Breast epithelium (tissue), 4 donors: ENCODE measurements around the gene GJB4. TPM values are rescaled to one million over a fixed set of nuclear protein-coding genes. Genes with fewer than 3 reads are reported as not detected.

Experiments
- DNase-seq, 2 donors: peaks; one replicate each; pipeline ENCODE4 v3.0.0-alpha.2; 2019; ENCODE audit warnings: low spot score in 2 of 2
- H3K27ac ChIP-seq, 2 donors: fragments of 200-600 bp; sonication (generic) in 1 of 2; one replicate each; pipeline ENCODE4 v1.5.1; 2016 to 2019; ENCODE audit warnings: mild to moderate bottlenecking in 1 of 2
- H3K27me3 ChIP-seq, 2 donors: fragments of 200-600 bp; sonication (generic) in 1 of 2; one replicate each; pipeline versions ENCODE4 v1.5.1 to v1.6.0; 2017 to 2019; ENCODE audit warnings: control low read depth in 1 of 2, mild to moderate bottlenecking in 1 of 2
- H3K36me3 ChIP-seq: fragments of 200-600 bp; one replicate; pipeline ENCODE4 v1.5.1; 2019
- H3K4me1 ChIP-seq, 2 donors: fragments of 200-600 bp; sonication (generic); one replicate each; pipeline ENCODE4 v1.5.1; 2016 to 2019; ENCODE audit warnings: control low read depth in 1 of 2
- H3K4me3 ChIP-seq, 3 donors: fragments of 200-600 bp; sonication (generic); 1 replicate in 2 of 3; 2 replicates in 1 of 3; pipeline ENCODE4 v1.5.1; 2016 to 2019; ENCODE audit warnings: mild to moderate bottlenecking in 3 of 3, moderate library complexity in 2 of 3
- H3K9me3 ChIP-seq, 2 donors: fragments of 200-600 bp; sonication (generic) in 1 of 2; one replicate each; pipeline ENCODE4 v1.5.1; 2016 to 2019; ENCODE audit warnings: control low read depth in 1 of 2
- POLR2A ChIP-seq: fragments of 450-650 bp; IDR thresholded peaks from one replicate; pipeline ENCODE4 v1.6.1; 2016; ENCODE audit warnings: antibody characterized with exemption, mild to moderate bottlenecking, moderate library complexity
- POLR2AphosphoS5 ChIP-seq, 3 donors: sonication (generic); formaldehyde crosslinking; IDR thresholded peaks; one replicate each; pipeline ENCODE4 v1.6.1; 2017; ENCODE audit warnings: antibody characterized with exemption in 3 of 3
- intact Hi-C: fragments of 100-400 bp; cut with DNase I; formaldehyde crosslinking; loops from one replicate; pipeline ENCODE4 v1.15.1; 2023; ENCODE audit warnings: low total_unique reads
- total RNA-seq, 3 donors: library from RNA; depleted of rRNA; stranded (reverse); fragments of >200 nt; gene quantifications; one replicate each; pipeline ENCODE4 v1.1.0, GENCODE V29; 2016
- TF ChIP-seq, protein P1 (sequence below), 3 donors: fragments of 450-650 bp; IDR thresholded peaks; one replicate each; pipeline ENCODE4 v1.5.1; 2016 to 2017; ENCODE audit warnings: antibody characterized with exemption in 3 of 3, mild to moderate bottlenecking in 3 of 3, moderate library complexity in 3 of 3

The GJB4 gene
- total RNA-seq, 3 donors from 2014 or later = 0.15 TPM; not detected in 2

- H3K36me3 ChIP-seq = no peaks in the 10 kb centered on the region
- no peak overlapping the region for H3K27ac ChIP-seq
- peaks cover 5% of the 10 kb centered on the region in 2 donors for H3K4me1 ChIP-seq
- intact Hi-C loops = no loop called here
- H3K4me3 ChIP-seq = no peak overlapping the region
- no peaks in the 10 kb centered on the region for H3K9me3 ChIP-seq
- TF ChIP-seq POLR2AphosphoS5 (IDR thresholded peaks at IDR 0.05) (no peak), POLR2A (no peak)
- TF ChIP-seq, protein P1, sequence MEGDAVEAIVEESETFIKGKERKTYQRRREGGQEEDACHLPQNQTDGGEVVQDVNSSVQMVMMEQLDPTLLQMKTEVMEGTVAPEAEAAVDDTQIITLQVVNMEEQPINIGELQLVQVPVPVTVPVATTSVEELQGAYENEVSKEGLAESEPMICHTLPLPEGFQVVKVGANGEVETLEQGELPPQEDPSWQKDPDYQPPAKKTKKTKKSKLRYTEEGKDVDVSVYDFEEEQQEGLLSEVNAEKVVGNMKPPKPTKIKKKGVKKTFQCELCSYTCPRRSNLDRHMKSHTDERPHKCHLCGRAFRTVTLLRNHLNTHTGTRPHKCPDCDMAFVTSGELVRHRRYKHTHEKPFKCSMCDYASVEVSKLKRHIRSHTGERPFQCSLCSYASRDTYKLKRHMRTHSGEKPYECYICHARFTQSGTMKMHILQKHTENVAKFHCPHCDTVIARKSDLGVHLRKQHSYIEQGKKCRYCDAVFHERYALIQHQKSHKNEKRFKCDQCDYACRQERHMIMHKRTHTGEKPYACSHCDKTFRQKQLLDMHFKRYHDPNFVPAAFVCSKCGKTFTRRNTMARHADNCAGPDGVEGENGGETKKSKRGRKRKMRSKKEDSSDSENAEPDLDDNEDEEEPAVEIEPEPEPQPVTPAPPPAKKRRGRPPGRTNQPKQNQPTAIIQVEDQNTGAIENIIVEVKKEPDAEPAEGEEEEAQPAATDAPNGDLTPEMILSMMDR (IDR thresholded peaks at IDR 0.05) = no peak
- H3K27me3 ChIP-seq = peaks cover 0 to 18% of the 10 kb centered on the region in 2 donors
- no peak for DNase-seq
Observed at GRCh38 chr1:34778381-34778780, 18.8 kb downstream of the GJB4 start.

DNA sequence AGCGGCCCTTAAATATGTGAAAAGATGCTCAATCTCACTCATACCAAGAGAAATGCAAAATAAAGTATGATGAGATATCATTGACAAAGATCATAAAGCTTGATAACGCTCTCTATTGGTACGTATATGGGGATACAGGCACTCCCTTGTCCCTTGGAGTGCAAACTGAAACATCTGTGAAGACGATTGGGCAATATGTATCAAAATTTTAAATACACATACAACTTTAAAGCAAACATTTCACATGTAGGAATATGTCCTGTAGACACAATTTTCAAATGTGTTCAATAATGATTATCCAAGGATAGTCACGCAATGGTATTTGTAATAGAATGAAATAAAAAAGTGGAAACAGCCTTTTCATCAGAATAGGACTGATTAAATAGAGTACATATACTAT, 19.5 kb downstream of the GJB4 start:
- TF ChIP-seq POLR2AphosphoS5 (IDR thresholded peaks at IDR 0.05) (no peak), POLR2A (no peak)
- TF ChIP-seq, protein P1 (IDR thresholded peaks at IDR 0.05) = no peak
- Histone ChIP-seq H3K4me1 (peaks cover 5% of the 10 kb centered on the region in 2 donors), H3K36me3 (no peaks in the 10 kb centered on the region), H3K27ac (no peak overlapping the region), H3K4me3 (no peak overlapping the region), H3K9me3 (no peaks in the 10 kb centered on the region), H3K27me3 (peaks cover 0 to 18% of the 10 kb centered on the region in 2 donors)
- DNase-seq = no peak
- intact Hi-C loops = no loop called here

DNA sequence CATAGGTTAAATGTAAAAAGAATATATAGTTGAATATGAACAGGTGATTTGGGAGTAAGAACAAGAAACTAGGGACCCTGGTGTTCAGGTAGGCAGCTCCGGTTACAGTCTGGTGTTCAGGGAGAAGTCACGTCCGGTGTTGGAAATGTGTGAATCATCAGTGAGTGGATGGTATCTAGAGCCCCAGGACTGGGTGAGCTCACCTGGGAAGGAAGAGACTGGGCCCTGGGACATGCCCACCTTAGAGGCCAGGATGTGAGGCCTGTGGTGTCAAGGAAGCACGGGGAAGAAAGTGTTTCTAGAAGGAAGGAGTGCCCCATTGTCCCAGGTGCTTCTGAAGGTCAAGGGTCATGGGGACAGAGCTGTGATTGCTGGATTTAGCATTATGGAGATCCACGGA, 20.0 kb downstream of the GJB4 start:
- intact Hi-C loops = no loop called here
- Histone ChIP-seq H3K27ac (no peak overlapping the region), H3K36me3 (no peaks in the 10 kb centered on the region), H3K4me3 (no peak overlapping the region), H3K4me1 (peaks cover 5% of the 10 kb centered on the region in 2 donors), H3K27me3 (peaks cover 0 to 18% of the 10 kb centered on the region in 2 donors), H3K9me3 (no peaks in the 10 kb centered on the region)
- no peak for DNase-seq
- TF ChIP-seq POLR2A (no peak), POLR2AphosphoS5 (IDR thresholded peaks at IDR 0.05) (no peak)
- TF ChIP-seq, protein P1 (IDR thresholded peaks at IDR 0.05) = no peak

DNA sequence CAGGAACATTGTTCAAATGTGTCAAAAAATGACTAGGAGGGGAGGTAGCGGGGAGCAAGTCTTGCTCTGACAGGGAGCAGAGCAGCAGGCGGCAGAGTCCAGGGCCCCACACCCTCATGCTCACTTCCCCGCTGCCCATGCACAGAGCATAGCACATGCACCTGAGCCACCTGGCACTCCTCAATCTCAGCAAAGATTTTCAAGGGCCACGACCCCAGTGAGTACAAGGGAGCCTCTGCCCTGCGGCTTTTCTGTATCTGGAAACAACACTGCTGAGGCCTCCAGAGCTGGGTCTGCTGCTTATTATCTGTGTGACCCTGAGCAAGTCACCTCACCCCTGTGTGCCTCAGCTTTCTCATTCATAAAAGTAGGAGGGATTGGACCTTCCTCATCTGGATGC, 20.4 kb downstream of the GJB4 start:
- Histone ChIP-seq H3K27ac (no peak overlapping the region), H3K9me3 (no peaks in the 10 kb centered on the region), H3K4me1 (peaks cover 5% of the 10 kb centered on the region in 2 donors), H3K4me3 (no peak overlapping the region), H3K36me3 (no peaks in the 10 kb centered on the region), H3K27me3 (peaks cover 0 to 18% of the 10 kb centered on the region in 2 donors)
- no peak for DNase-seq
- intact Hi-C loops = no loop called here
- no peak for TF ChIP-seq POLR2AphosphoS5 (IDR thresholded peaks at IDR 0.05)
- TF ChIP-seq, protein P1 (IDR thresholded peaks at IDR 0.05) = no peak
- TF ChIP-seq POLR2A = no peak

GRCh38 chr1:34780528-34780927, 21.0 kb downstream of the GJB4 start:
- H3K27me3 ChIP-seq = peaks cover 0 to 18% of the 10 kb centered on the region in 2 donors
- H3K9me3 ChIP-seq = no peaks in the 10 kb centered on the region
- TF ChIP-seq POLR2AphosphoS5 (IDR thresholded peaks at IDR 0.05) (no peak), POLR2A (no peak)
- TF ChIP-seq, protein P1 (IDR thresholded peaks at IDR 0.05) = no peak
- H3K4me3 ChIP-seq = no peak overlapping the region
- H3K27ac ChIP-seq = no peak overlapping the region
- H3K4me1 ChIP-seq = peaks cover 5% of the 10 kb centered on the region in 2 donors
- H3K36me3 ChIP-seq = no peaks in the 10 kb centered on the region
- DNase-seq = no peak
- intact Hi-C loops = no loop called here
